ENCODE results near the gene MAEA.

The MAEA gene

DNA sequence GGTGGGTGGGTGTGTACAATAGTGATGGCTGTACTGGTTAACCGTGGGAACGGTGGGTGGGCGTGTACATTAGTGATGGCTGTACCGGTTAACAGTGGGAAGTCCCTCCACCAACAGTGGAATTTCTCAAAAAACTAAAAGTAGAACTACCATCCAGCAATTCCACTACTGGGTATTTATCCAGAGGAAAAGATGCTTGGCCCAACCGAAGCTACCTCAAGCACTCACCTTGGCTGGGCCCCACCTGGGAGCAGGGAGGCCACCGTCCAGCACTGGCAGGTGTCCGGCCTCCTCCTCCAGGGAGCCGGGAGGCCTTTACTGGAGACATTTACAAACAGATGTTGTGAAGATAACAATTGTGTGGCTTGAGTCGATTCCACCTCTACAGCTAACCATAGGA lies 6.0 kb upstream of the MAEA start:
- TF ChIP-seq, protein P1, sequence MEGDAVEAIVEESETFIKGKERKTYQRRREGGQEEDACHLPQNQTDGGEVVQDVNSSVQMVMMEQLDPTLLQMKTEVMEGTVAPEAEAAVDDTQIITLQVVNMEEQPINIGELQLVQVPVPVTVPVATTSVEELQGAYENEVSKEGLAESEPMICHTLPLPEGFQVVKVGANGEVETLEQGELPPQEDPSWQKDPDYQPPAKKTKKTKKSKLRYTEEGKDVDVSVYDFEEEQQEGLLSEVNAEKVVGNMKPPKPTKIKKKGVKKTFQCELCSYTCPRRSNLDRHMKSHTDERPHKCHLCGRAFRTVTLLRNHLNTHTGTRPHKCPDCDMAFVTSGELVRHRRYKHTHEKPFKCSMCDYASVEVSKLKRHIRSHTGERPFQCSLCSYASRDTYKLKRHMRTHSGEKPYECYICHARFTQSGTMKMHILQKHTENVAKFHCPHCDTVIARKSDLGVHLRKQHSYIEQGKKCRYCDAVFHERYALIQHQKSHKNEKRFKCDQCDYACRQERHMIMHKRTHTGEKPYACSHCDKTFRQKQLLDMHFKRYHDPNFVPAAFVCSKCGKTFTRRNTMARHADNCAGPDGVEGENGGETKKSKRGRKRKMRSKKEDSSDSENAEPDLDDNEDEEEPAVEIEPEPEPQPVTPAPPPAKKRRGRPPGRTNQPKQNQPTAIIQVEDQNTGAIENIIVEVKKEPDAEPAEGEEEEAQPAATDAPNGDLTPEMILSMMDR (IDR thresholded peaks at IDR 0.05; ENCODE audit: insufficient read depth, low read depth, low read length, missing control alignments), result no peak
- no peak overlapping the region for H3K4me3 ChIP-seq (ENCODE audit: low read length)
- no peak for DNase-seq (ENCODE audit: low read depth)

DNA sequence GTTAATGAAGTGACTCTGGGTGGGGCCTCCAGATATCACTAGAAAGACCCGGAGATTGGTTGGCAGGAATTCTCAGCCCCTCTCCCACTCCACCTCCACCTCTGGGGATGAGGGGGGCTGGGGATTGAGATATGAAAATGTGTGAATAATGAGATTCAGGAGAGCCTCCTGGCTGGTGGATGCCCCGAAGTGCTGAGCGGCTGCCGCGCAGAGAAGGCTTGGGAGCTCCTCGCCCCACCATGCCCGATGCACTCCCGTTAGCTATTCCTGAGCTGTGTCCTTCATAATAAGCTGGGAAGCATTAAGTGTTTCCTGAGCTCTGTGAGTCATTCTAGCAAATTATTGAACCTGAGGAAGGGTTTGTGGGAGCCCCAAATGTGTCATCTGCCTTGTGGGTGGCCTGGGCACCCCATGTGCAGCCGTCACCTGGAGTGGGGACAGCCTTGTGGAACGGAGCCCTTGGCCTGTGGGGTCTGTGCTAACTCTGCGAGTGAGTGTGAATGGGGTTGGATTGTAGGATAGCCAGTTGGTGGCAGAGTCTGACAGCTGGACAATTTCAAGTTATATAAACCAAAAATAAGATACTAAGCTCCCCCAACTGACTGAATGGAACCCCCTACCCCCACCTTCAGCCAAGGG lies 4.4 kb upstream of the MAEA start:
- TF ChIP-seq, protein P1 (IDR thresholded peaks at IDR 0.05; ENCODE audit: insufficient read depth, low read depth, low read length, missing control alignments), result no peak
- H3K4me3 ChIP-seq (ENCODE audit: low read length), result no peak overlapping the region
- no peak for DNase-seq (ENCODE audit: low read depth)

DNA sequence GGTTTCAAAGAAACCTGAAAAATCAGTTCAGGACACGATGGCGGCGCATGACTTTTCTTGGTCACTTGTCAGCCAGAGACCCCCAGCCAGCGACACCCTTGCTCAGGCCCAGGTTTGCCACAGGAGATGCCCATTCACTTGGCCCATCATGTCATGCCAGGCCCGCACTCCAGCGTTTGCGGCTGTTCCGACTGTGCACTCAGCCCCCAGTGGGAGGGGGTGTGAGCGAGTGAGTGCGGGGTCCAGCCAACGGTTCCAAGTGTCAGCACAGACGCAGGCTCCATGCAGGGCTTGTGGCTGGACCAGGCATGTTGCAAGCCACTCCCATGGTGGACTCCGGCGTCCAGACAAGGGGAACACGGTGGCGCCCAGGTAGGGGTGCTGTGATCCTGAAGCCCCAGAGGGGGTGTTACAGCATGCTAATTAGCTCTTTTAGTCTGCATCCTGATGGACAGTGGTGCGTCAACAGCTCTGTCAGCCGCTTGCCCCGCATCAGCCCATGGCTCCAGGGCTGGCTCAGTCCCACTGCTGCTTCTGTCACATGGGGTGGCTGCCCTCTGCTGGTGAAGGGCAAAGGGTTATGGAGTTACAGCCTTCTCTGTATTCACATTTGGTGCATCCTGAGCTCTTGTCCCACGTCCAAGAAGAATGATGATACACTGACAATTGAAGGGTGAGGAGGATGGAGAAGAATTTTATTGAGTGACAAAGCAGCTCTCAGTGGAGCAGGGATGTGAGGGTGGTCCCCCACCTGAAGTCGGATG lies 3.7 kb upstream of the MAEA start:
- DNase-seq (ENCODE audit: low read depth), result no peak
- TF ChIP-seq, protein P1 (IDR thresholded peaks at IDR 0.05; ENCODE audit: insufficient read depth, low read depth, low read length, missing control alignments), result no peak
- no peak overlapping the region for H3K4me3 ChIP-seq (ENCODE audit: low read length)

DNA sequence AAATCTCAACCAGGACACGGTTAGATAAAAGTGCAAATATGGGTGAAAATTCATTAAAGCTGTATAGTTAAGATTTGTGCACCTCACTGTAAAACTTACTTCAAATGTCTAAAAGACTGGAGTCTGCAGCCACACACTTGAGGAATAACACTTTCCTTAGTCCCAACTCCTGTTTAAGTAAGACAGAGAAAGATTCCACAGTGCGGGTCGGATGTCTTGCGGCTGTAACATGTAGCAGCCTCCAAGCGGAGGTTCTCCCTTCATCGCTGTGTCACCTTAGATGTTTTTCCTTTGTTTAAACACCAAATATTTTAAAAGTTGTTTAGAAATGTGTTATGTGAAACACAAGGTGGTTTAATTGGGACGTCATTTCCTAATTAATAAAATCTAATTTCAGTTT lies 905 bp upstream of the MAEA start:
- TF ChIP-seq, protein P1 (IDR thresholded peaks at IDR 0.05; ENCODE audit: insufficient read depth, low read depth, low read length, missing control alignments), result no peak
- H3K4me3 ChIP-seq (ENCODE audit: low read length), result peak overlapping the region; percentile 85
- no peak for DNase-seq (ENCODE audit: low read depth)

DNA sequence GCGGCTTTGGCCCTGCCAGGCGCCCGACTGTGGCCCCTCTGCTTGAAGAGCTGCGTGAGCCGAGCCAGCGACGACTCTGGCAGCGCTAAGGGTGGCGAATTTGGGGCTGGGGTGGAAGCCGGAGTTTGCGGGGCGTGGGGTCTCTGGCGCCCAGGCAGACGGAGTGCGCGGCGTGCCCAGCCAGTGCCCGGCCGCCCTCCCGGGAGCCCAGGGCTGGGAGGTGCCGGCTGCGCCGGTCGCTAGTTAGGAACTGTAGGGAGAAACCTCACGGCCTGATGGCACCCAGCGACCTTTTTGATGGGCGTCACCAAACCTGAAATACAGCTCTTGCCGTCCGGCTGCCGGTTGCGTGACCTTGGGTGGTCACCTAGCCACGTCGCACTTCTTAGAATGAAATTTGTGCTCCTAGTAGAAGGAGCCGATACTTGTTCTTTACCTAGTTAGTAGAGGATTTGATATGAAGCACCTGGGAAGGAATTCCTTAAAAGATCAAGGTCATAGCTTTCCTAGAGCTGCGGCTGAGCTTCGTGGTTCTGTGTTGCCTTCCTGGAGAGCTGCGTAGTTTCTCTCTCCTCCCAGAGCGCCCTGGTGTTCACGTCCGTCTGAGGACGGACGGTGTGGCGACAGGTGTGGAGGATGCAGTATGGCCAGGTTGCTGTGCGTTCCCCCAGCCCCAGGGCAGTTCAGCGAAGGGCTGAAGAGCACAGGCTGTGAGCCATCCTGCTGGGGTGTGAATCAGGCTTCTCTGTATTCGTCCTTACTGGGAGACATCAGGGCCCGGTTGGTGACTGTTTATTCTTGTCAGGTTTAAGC lies 680 bp downstream of the MAEA start:
- peak; percentile 66 for DNase-seq (ENCODE audit: low read depth)
- TF ChIP-seq, protein P1 (IDR thresholded peaks at IDR 0.05; ENCODE audit: insufficient read depth, low read depth, low read length, missing control alignments), result no peak
- peak overlapping the region; percentile 85 for H3K4me3 ChIP-seq (ENCODE audit: low read length)

DNA sequence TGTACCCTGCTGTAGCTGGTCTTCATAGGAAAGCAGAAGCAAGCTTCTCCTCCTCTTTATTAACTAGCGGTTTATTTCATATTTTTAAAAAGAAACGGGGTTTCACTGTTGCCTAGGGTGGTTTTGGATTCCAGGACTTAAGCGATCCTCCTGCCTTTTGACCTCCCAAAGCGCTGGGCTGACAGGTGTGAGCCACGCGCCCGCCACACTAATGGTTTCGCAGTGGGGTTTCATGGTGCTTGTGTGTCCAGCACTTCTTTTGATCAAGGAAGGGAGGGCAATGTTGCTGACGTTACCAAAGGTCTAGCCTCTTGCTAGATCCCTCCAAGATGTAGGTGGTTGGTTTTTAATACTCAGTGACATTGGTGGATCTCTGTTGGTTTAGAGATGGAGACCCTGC lies 1.4 kb downstream of the MAEA start:
- TF ChIP-seq, protein P1 (IDR thresholded peaks at IDR 0.05; ENCODE audit: insufficient read depth, low read depth, low read length, missing control alignments), result no peak
- H3K4me3 ChIP-seq (ENCODE audit: low read length), result peak overlapping the region; percentile 85
- no peak for DNase-seq (ENCODE audit: low read depth)

Measured in epithelial cell of esophagus (primary cell).